Common myeloid progenitor, CD34-positive (primary cell): ENCODE measurements around the gene HAO1.
A peak's percentile ranks its signal among the peaks of the same experiment; 100 is the strongest.

Experiments
- CTCF ChIA-PET: fragments of 350-600 bp; sonication (Branson Sonifier 250); formaldehyde crosslinking; loops from one replicate; lab custom pipeline; 2021; ENCODE audit warnings: antibody characterized with exemption; lab: Charles Lee
- POLR2A ChIA-PET: fragments of 350-600 bp; sonication (Branson Sonifier 250); formaldehyde crosslinking; loops from one replicate; lab custom pipeline; 2021; ENCODE audit warnings: antibody characterized with exemption; lab: Charles Lee
- DNase-seq, 3 donors: peaks; one replicate each; pipeline versions ENCODE4 v3.0.0 to v3.0.0-alpha.2; 2013
- H3K27ac ChIP-seq, 2 experiments: 1 replicate in 1 of 2; 2 replicates in 1 of 2; pipeline ENCODE4 v1.7.0; 2013; ENCODE audit warnings: inconsistent platforms in 2 of 2, low read length in 2 of 2, mild to moderate bottlenecking in 2 of 2, low read depth in 1 of 2, moderate library complexity in 1 of 2; ENCODE audit not compliant: severe bottlenecking in 2 of 2, insufficient read depth in 1 of 2, poor library complexity in 1 of 2
- H3K27me3 ChIP-seq, 5 experiments: replicated peaks in 2 of 5; 1 replicate in 3 of 5; 2 replicates in 2 of 5; pipeline versions ENCODE4 v1.6.1 to v1.7.0; 2013; ENCODE audit warnings: low read length in 4 of 5, mild to moderate bottlenecking in 2 of 5, moderate library complexity in 2 of 5, inconsistent platforms in 1 of 5; ENCODE audit not compliant: insufficient read depth in 5 of 5, control insufficient read depth in 4 of 5
- H3K36me3 ChIP-seq, 4 experiments: 1 replicate in 2 of 4; 2 replicates in 2 of 4; pipeline versions ENCODE4 v1.6.1 to v1.7.0; 2013; ENCODE audit warnings: low read length in 3 of 4, control low read depth in 1 of 4, mild to moderate bottlenecking in 1 of 4; ENCODE audit not compliant: control insufficient read depth in 4 of 4, insufficient read depth in 4 of 4
- H3K4me1 ChIP-seq, 4 experiments: 1 replicate in 3 of 4; 2 replicates in 1 of 4; pipeline versions ENCODE4 v1.6.1 to v1.7.1; 2013; ENCODE audit warnings: low read length in 3 of 4, mild to moderate bottlenecking in 3 of 4, control low read depth in 1 of 4, inconsistent platforms in 1 of 4, moderate library complexity in 1 of 4; ENCODE audit not compliant: control insufficient read depth in 4 of 4, insufficient read depth in 4 of 4; ENCODE audit errors: control extremely low read depth in 1 of 4
- H3K4me3 ChIP-seq, 7 experiments: 1 replicate in 4 of 7; 2 replicates in 3 of 7; pipeline versions ENCODE4 v1.5.1 to v1.7.0; 2013; ENCODE audit warnings: mild to moderate bottlenecking in 7 of 7, low read length in 6 of 7, moderate library complexity in 6 of 7, inconsistent platforms in 2 of 7, low read depth in 2 of 7, control low read depth in 1 of 7; ENCODE audit not compliant: insufficient read depth in 4 of 7, control insufficient read depth in 1 of 7; ENCODE audit errors: extremely low read depth in 1 of 7
- H3K9me3 ChIP-seq, 5 experiments: 1 replicate in 4 of 5; 2 replicates in 1 of 5; pipeline versions ENCODE4 v1.6.1 to v1.7.1; 2013; ENCODE audit warnings: low read length in 4 of 5, mild to moderate bottlenecking in 2 of 5, inconsistent platforms in 1 of 5, low read depth in 1 of 5, moderate library complexity in 1 of 5; ENCODE audit not compliant: control insufficient read depth in 4 of 5, insufficient read depth in 2 of 5; ENCODE audit errors: control extremely low read depth in 1 of 5
- WGBS: methylation state at CpG from one replicate; pipeline ENCODE4 v1.1.5; 2013; ENCODE audit not compliant: insufficient coverage; 5-methylcytosine and 5-hydroxymethylcytosine counted together

Gene HAO1

DNA sequence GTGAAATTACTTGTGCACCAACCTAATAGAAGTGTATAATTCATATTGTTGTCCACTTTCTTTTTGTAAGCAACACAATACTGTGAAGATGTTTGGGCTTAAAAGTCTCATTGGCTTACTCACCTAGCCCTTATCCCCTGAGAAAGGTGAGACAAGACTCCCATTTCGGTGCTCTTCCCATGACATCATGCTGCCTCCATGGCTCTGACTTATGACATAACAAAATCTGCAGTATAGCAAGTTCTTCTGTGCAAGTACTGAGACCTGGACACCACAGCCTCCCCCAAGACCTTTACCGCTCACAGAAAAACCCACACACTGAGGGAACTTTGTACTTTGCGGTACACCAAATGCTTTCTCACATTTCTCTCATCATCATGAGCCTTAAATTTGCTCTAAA lies 50.5 kb downstream of the HAO1 start:
- H3K9me3 ChIP-seq = peaks cover 0 to 3% (median 0%) of the 10 kb centered on the region in 5 experiments
- CTCF ChIA-PET = no interaction called here
- H3K27ac ChIP-seq = no peak overlapping the region
- H3K4me3 ChIP-seq = no peak overlapping the region
- 93% methylated on average over 2 of the region's 3 CpGs for WGBS
- no peaks in the 10 kb centered on the region for H3K4me1 ChIP-seq
- DNase-seq = no peak
- POLR2A ChIA-PET = no interaction called here
- H3K27me3 ChIP-seq = no peaks in the 10 kb centered on the region
- no peaks in the 10 kb centered on the region for H3K36me3 ChIP-seq

DNA sequence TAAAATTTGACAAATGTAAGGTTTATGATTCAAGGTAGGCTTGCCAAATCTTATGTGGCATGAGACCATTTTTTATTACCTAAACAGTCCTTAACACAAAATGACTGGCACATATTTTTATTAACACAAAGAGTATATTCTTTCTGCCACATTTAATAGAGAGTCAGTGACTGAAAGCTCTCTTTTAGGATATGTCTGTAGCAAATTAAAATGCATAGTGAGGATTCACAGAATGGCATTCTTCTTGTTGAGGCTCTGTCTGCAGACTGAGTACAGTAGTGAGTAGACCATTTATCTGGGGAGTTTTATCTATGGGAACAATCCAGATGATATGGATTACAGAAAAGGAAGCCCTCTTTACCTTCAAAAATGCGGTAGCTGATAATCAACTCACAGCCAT lies 56.5 kb downstream of the HAO1 start:
- no peak for DNase-seq
- Histone ChIP-seq H3K9me3 (peaks cover 0 to under 1% (median 0%) of the 10 kb centered on the region in 5 experiments), H3K4me1 (peaks cover 0 to 26% (median 4%) of the 10 kb centered on the region in 4 experiments), H3K27me3 (no peaks in the 10 kb centered on the region), H3K36me3 (no peaks in the 10 kb centered on the region), H3K4me3 (no peak overlapping the region), H3K27ac (no peak overlapping the region)
- ChIA-PET CTCF (no interaction called here), POLR2A (no interaction called here)
- WGBS = no CpG with 5 or more reads among the region's 1 CpG

DNA sequence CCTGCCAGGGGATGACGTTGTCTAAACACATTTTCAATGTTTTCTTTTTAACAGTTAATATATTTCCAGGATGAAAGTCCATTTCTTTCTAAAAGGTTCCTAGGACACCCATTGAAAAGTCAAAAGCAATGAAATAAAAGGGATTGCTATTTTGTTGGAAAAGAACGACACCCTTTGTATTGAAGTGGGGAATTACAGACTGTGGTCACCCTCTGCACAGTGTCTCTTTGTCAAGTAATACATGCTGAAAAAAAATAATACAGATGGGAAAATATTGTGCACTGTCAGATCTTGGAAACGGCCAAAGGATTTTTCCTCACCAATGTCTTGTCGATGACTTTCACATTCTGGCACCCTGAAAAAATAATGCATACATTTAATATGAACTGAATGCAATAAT lies 56.9 kb downstream of the HAO1 start:
- Histone ChIP-seq H3K4me1 (peaks cover 0 to 26% (median 4%) of the 10 kb centered on the region in 4 experiments), H3K36me3 (no peaks in the 10 kb centered on the region), H3K9me3 (no peaks in the 10 kb centered on the region), H3K27me3 (no peaks in the 10 kb centered on the region), H3K4me3 (no peak overlapping the region), H3K27ac (no peak overlapping the region)
- ChIA-PET CTCF (no interaction called here), POLR2A (no interaction called here)
- WGBS = 100% methylated on average over 1 of the region's 4 CpGs
- DNase-seq = no peak

DNA sequence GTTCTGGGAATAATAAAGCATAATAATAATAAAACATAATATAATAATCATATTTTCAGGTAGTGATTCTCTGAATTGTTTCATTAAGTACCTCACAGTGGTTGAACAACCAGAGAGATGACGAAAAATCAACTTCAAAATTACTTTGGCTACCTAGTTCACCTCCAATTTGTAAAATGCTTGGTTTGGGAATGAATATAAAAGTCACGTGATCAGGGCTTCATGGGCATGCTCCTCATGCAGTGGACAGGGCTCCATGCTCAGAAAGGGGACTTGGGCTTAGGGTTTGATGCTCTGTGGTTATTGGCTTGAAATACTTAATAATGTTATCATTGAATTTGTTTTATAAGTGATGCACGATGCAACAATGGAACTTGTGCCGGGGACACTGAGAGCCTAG lies 58.2 kb downstream of the HAO1 start:
- Histone ChIP-seq H3K4me1 (peaks cover 0 to 26% (median 4%) of the 10 kb centered on the region in 4 experiments), H3K4me3 (no peak overlapping the region), H3K27me3 (no peaks in the 10 kb centered on the region), H3K36me3 (no peaks in the 10 kb centered on the region), H3K27ac (no peak overlapping the region), H3K9me3 (no peaks in the 10 kb centered on the region)
- CTCF ChIA-PET = no interaction called here
- WGBS = 100% methylated on average over 2 of the region's 4 CpGs
- DNase-seq = no peak
- POLR2A ChIA-PET = no interaction called here

DNA sequence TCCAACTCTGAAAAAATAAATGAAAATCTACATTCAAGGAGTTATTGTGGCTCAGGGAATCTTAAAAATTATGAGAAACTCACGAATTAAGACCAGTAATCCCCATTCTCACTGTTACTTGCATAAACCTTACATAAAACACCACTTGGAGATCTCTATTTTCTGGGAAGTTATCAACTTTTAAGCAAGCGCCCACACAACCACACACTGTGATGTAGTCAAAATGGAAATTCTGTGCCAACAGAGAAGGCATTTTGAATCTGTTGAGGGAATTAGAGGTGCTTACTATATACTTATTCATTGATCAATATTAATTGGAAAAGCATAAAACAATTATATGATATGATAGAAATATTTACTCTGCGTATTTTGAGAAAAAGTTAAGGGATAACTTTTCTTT lies 58.7 kb downstream of the HAO1 start:
- Histone ChIP-seq H3K4me3 (no peak overlapping the region), H3K36me3 (no peaks in the 10 kb centered on the region), H3K9me3 (no peaks in the 10 kb centered on the region), H3K27ac (no peak overlapping the region), H3K4me1 (peaks cover 0 to 26% (median 4%) of the 10 kb centered on the region in 4 experiments), H3K27me3 (no peaks in the 10 kb centered on the region)
- ChIA-PET CTCF (no interaction called here), POLR2A (no interaction called here)
- no CpG with 5 or more reads among the region's 3 CpGs for WGBS
- no peak for DNase-seq

DNA sequence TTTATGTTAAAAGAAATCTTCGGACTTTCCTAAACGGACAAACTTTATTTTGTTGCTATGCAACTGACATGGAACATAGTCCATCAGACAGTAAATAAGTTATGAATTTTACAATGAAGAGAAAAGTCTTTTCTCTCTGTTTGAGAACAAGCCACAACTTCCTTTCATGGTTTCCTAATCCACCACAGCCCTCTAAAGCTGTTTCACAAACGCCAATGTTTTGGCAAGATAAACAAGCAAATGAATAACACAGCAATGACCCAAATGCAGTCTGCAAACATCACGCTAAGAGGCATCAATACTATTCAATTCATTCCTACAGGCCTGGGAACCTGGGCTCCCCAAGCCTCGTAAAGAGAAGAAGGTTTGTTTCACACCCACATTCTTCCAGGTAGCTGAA lies 60.4 kb downstream of the HAO1 start:
- Histone ChIP-seq H3K4me3 (peak overlapping the region in 2 of 7 experiments; percentile 2 to 12), H3K36me3 (no peaks in the 10 kb centered on the region), H3K27ac (peak overlapping the region; percentile 61 to 69), H3K9me3 (no peaks in the 10 kb centered on the region), H3K27me3 (no peaks in the 10 kb centered on the region), H3K4me1 (peaks cover 0 to 26% (median 4%) of the 10 kb centered on the region in 4 experiments)
- ChIA-PET CTCF (interaction anchor here (1.6 kb wide), 1 partner anchor 20 kb away, joined by 4 read pairs; no protein-coding TSS in a partner anchor), POLR2A (no interaction called here)
- 0% methylated on average over 2 of the region's 5 CpGs for WGBS
- peak; percentile 43 to 89 (median 89) for DNase-seq

DNA sequence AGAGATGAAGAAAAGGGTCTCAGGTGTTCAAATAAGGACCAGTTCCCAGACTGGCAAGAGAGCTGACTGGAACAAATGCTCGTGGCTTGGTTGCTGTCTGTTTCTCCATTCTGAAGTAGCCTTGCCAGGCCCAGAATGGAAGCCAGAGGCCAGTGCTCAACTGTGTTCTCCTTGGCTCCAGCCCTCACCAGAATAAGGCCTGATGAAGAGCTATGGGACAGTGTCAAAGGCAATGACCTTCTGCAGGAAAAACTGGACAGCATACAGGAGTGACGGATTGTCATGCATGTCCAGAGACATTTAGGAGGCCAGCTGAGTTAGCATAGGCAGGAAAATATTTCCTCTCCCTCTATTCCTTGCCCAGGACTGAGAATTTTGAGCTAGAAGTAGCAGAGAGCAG lies 72.2 kb downstream of the HAO1 start:
- Histone ChIP-seq H3K36me3 (no peaks in the 10 kb centered on the region), H3K4me3 (no peak overlapping the region), H3K4me1 (no peaks in the 10 kb centered on the region), H3K27ac (no peak overlapping the region), H3K27me3 (peaks cover 0 to 7% (median 0%) of the 10 kb centered on the region in 5 experiments), H3K9me3 (no peaks in the 10 kb centered on the region)
- WGBS = 90% methylated on average over 2 of the region's 2 CpGs
- ChIA-PET POLR2A (no interaction called here), CTCF (interaction anchor here (1.3 to 1.4 kb wide), 2 partner anchors 8 to 10 kb away, joined by 3 to 6 read pairs; no protein-coding TSS in a partner anchor)
- DNase-seq = no peak
